GM19455 (cell line): ENCODE measurements around the gene AGO4.
"Not testable (repeated sequence)": the region's sequence is repeated elsewhere in the genome, so short reads cannot be mapped to it uniquely, and the experiment has no call there.

ENCODE experiments used
- ATAC-seq: cut with Tn5 transposase; IDR thresholded peaks from one replicate; pipeline ENCODE4 v1.9.1; 2021; ENCODE audit not compliant: unreplicated experiment

The AGO4 gene

DNA sequence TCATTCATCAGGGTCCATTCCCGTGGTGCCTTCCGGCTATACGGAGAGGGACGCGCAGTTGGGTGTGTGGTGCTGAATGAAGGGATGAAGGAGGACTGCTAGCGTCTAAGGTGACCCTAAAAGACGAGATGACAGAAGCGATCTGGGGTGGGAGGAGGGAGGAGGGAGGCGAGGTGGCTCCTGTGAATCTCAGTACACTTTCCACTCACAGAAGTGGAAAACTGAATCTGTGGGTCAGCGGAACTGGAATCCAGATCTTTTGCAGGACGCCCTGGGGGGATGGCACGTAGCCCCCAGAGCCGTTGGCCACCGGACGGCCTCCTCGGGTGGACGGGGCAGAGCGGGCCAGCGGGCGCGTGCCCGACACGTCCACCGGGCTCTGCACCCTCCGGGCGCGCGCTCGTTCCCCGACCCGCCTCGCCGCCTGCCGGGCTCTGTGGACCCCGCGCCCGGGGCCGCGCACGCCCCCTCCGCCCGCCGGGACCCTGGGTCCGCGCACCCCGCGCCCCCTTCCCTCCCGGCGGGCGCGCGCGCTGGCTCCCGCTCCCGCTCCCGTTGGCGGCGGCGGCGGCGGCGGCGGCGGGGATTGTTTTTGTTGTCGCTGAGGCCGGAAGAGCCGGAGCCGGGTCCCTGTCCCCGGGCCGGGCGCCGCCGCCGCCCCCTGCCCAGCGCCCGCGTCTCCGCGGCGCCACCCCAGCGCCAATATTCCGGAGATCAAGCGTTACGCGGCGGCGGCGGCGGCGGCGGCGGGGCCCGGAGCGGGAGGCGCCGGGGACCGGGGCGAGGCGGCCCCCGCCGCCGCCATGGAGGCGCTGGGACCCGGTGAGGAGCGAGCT, at the start of gene AGO4:
AGO4 (plus strand) TSS at position 403 of the 836 bp plus-strand sequence; CDS start at position 804, 401 bp downstream.
- no peak for ATAC-seq

DNA sequence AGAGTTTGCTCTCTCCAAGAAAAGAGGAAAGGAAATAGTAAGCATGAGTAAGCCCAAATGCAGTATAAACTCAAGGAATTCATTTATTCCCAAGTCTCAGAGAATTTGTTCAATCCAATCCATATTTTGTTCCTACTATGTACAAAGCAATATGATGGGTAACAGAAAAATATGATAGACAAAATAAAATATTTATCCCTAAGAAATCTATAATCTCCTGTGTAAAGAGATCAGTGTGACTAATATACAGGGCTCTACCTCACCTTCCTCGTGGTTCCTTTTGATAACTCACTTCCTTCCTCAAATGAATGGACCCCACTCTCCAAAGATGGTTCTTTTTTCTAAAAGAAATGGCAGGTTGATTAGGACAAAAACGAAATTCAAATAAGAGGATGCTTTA, 45.7 kb upstream of the AGO4 start:
- no peak for ATAC-seq

GRCh38 chr1:35763201-35763600, 44.6 kb upstream of the AGO4 start:
- ATAC-seq: no peak

DNA sequence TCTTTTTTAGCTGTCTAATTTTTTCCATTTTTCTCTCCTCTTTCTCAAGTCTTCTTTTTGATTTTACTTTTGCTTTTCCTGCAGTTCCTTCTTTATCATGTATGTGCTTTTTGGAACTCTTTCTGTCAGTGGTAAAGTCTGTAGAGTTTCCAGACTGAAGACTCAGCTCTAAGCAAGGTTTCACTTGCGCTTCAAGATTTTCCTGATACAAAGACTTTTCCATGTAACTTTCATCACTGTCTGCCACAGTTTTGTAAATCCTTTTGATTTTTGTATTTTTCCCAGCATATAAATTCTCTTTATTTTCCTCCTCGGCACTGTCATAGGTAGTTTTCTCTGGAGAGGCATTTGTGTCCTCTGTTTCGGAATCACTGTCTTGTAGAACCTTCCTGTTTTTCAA, 43.5 kb upstream of the AGO4 start:
- no peak for ATAC-seq

DNA sequence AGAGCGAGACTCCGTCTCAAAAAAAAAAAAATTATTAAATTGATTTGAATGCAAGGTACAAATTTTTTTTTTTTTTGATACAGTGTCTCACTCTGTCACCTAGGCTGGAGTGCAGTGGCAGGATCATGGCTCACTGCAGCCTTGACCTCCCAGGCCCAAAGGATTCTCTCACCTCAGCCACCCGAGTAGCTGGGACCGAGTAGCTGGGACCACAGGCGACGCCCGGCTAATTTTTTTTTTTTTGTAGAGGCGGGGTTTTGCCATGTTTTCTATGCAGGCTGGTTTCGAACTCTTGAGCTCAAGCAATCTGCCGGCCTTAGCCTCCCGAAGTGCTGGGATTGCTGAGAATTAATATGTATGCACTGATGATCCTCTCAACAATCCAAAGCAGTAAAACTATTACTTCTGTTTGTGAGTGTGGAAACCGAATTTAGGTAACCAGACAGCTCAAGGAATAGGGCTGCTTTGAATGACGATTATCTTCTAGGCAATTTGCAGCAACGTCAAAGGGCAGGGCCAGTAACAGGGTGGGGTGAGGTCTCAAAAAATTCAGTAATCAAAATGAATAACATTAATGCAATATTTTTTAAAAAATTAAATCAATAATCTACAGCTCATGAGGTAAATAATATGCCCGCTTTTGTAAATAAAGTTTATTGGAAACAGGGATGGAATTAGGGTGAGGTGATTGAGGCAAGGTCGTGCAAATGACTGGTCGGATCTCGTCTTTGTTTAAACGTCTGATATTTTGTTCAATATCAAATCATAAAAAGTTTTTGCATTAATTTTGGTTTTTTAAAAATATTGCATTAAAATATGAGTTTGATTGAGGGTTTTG, 39.2 kb upstream of the AGO4 start:
- no peak for ATAC-seq

DNA sequence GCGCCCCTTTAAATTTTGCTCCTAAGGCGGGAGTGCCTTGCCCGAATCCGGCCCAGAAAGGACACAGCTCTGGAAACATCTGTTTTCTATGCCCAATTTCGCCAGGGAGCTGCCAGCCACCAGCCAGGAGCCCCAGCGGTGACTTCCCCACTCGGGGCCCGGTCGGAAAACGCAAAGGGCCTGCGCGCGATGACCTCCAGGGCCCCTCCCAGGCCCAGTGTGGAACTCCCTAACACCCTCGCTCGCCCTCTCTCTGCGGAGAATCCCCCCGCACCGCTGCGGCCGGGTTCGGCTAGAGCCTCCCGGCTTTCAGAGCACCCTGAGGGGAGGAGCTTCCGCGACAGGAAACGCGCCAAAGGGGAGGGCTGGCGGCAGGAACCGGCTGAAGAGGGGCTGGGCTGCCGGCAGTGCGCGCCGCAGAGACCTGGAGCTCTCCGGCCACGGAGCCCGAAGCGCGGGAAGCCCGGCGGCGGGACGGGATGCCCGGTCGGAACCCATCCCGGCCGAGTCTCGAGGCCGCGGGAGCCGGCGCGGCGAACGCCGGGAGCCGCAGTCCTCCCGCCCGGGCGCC, 38.5 kb upstream of the AGO4 start:
- peak; percentile 84 for ATAC-seq

DNA sequence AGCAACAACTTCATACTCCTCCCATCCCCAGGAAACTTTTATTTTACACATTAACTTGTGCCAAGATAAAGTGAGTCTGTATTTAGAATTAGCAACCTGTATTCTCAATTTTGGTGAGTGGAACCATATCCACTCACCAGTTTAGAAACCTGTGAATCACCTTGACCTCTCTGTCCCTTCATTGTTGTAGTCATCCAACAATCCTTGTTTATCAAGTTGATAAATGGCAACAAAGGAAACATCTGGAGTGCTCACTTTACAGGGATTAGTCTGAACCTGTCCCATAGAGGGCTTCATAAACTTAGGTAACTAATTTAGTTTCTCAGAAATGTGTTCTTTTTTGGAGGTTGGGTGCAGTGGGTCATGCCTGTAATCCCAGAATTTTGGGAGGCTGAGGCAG, 34.1 kb upstream of the AGO4 start:
- no peak for ATAC-seq

DNA sequence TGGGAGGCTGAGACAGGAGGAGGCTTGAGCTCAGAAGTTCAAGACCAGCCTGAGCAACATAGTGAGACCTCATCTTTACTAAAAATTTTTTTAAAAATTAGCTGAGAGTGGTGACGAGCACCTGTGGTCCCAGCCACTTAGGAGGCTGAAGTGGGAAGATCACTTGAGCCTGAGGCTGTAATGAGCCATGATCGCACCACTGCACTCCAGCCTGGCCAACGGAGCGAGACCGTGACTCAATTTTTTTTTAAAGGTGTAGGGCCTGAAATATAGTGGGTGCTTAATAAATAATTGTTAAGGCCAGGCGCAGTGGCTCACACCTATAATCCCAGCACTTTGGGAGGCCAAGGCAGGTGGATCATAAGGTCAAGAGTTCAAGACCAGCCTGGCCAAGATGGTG, 31.6 kb upstream of the AGO4 start:
- not testable (repeated sequence) for ATAC-seq

DNA sequence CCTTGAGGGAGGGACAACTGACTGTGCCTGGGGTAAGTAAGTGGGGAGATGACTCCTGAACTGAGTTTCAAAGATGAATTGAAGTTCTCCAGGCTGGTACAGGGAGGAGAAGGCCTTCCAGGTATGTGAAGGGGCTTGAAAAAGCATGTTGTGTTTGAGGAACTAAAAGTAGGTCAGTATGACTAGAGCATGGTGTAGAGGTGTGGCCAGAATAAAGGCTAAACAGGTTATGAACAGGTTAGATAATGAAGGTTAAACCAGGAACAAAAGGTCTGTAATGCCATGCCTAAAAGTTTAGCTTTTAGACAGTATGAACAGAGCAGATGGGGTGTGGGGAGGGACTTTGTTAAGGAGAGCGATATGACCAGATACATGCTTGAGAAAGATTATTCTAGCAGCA, 30.7 kb upstream of the AGO4 start:
- ATAC-seq: no peak

GRCh38 chr1:35783055-35783583, 24.7 kb upstream of the AGO4 start:
- ATAC-seq: no peak

DNA sequence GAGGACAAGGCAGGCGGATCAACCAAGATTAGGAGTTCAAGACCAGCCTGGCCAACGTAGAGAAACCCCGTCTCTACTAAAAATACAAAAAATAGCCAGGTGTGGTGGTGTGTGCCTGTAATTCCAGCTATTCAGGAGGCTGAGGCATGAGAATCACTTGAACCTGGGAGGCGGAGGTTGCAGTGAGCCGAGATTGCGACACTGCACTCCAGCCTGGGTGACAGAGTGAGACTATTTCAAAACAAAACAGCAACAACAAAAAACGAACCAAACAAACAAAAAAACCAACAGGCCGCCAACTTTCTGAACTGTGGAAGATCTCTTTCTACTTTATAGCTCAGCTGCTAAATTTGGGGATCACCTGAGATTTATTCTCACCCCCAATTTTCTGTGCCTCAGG, 23.5 kb upstream of the AGO4 start:
- ATAC-seq: not testable (repeated sequence)

GRCh38 chr1:35788139-35788538, 19.7 kb upstream of the AGO4 start:
- ATAC-seq: no peak

DNA sequence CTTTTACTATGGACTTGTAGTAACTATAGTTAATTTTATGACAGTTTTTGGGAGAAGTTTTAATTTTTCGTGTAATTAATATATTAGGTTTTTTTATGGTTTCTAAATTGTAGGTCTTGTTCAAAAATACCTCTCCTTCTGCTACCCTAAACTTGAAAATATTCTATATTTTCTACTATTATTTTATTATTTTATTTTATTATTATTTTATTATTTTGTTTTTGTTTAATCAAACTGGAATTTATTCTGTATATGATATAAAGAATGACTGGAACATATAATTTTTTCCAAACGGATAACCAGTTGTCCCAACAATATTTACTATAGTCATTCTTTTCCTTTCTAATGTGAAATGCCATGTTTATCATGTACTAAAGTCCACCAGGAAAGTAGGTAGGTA, 17.1 kb upstream of the AGO4 start:
- no peak for ATAC-seq

DNA sequence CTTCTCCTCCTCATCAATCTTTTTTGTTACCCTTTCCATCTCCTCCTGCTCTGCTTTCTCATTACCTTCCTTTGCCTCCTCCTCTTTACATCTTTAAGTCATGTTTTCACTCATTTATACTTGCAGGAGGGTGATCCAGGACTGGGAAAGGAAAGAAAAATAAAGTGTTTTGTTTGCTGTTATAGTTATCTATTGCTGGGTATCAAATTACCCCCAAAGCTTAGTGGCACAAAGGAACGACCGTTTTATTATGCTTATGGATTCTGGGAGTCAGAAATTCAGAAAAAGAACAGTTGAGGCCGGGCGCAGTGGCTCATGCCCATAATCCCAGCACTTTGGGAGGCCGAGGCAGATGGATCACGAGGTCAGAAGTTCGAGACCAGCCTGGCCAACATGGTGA, 12.5 kb upstream of the AGO4 start:
- ATAC-seq: no peak

DNA sequence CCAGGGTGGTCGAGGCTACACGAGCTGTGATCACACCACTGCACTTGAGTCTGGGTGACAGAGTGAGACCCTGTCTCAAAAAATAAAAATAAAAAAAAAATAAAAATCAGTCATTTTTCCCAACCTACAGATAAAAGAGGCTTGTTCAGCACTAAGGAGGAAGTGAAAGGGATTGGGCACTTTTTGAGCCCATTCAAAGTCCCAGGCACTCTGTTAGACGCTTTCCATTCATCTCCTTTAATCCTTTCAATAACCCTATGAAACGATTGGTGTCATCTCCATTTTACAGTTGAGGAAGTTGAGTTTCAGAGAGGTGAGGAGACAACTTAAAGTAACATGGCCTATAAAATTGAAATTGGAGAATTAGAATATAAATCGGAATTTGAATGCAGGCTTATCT, 10.4 kb upstream of the AGO4 start:
- ATAC-seq: no peak

- not testable (repeated sequence) for ATAC-seq
These were observed 9.8 kb upstream of the AGO4 start for GRCh38 chr1:35798019-35798418.

- not testable (repeated sequence) for ATAC-seq
These were observed 7.5 kb upstream of the AGO4 start for GRCh38 chr1:35800167-35800887.

GRCh38 chr1:35808450-35809113, 766 bp downstream of the AGO4 start:
- ATAC-seq: no peak

- ATAC-seq: no peak
These were observed 1.6 kb downstream of the AGO4 start for GRCh38 chr1:35809114-35810095.
